A549 (cell line): ENCODE results near the gene MKNK2.
"Not testable (repeated sequence)": the region's sequence is repeated elsewhere in the genome, so short reads cannot be mapped to it uniquely, and the experiment has no call there.

Experiments used
- BHLHE40 ChIP-seq: IDR thresholded peaks from 2 replicates; pipeline ENCODE4 v1.6.1; 2012; ENCODE audit warnings: low read depth, low read length, inconsistent platforms
- CHD4 ChIP-seq: fragments of 200-600 bp; sonication (generic); IDR thresholded peaks from 2 replicates; pipeline ENCODE4 v1.6.1; 2016; ENCODE audit warnings: antibody characterized with exemption, mild to moderate bottlenecking, borderline replicate concordance
- EP300 ChIP-seq, 2 experiments: fragments of >200 bp; sonication (Bioruptor Twin); formaldehyde crosslinking; IDR thresholded peaks; 2 replicates in 1 of 2; 3 replicates in 1 of 2; pipeline ENCODE4 v1.6.1; 2016 to 2017
- FOSB ChIP-seq: fragments of 250-450 bp; sonication (Bioruptor Pico); IDR thresholded peaks from 2 replicates; pipeline ENCODE4 v1.5.0; 2020; ENCODE audit warnings: mild to moderate bottlenecking, moderate library complexity
- GATA3 ChIP-seq: IDR thresholded peaks from 2 replicates; pipeline ENCODE4 v1.6.1; 2012; ENCODE audit warnings: borderline replicate concordance
- KDM1A ChIP-seq: fragments of 200-600 bp; sonication (generic); IDR thresholded peaks from 2 replicates; pipeline ENCODE4 v1.6.1; 2016; ENCODE audit warnings: low read depth, mild to moderate bottlenecking
- MAZ ChIP-seq: fragments of 150-350 bp; IDR thresholded peaks from 2 replicates; pipeline ENCODE4 v1.6.1; 2014; ENCODE audit warnings: antibody characterized with exemption, low read depth, low read length, borderline replicate concordance
- POLR2A ChIP-seq: IDR thresholded peaks from 2 replicates; pipeline ENCODE4 v1.6.1; 2012; ENCODE audit warnings: mild to moderate bottlenecking, low read length
- RCOR1 ChIP-seq: fragments of 150-350 bp; IDR thresholded peaks from 2 replicates; pipeline ENCODE4 v1.6.1; 2014; ENCODE audit warnings: antibody characterized with exemption, low read length, low read depth
- SMC3 ChIP-seq: fragments of >200 bp; sonication (Bioruptor Twin); formaldehyde crosslinking; IDR thresholded peaks from 3 replicates; pipeline ENCODE4 v1.6.1; 2018; ENCODE audit warnings: inconsistent platforms
- TF ChIP-seq, protein P1 (sequence below): fragments of >200 bp; sonication (Bioruptor Twin); formaldehyde crosslinking; IDR thresholded peaks from 3 replicates; pipeline ENCODE4 v1.5.1; 2016
- TF ChIP-seq, protein P2 (sequence below): IDR thresholded peaks from 2 replicates; pipeline ENCODE4 v1.6.1; 2012
- TF ChIP-seq, protein P3 (sequence below): IDR thresholded peaks from 2 replicates; pipeline ENCODE4 v1.6.1; 2012

DNA sequence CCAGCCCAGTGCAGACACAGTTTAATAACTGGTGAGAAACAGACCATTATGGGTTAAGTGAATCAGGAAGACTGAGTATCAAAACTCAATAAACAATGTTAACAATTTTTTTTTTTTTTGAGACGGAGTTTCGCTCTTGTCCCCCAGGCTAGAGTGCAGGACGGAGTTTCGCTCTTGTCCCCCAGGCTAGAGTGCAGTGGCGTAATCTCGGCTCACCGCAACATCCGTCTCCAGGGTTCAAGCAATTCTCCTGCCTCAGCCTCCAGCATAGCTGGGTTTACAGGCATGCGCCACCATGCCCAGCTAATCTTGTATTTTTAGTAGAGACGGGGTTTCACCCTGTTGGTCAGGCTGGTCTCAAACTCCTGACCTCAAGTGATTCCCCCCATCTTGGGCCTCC is 62.6 kb downstream of the MKNK2 start:
- TF ChIP-seq, protein P1, sequence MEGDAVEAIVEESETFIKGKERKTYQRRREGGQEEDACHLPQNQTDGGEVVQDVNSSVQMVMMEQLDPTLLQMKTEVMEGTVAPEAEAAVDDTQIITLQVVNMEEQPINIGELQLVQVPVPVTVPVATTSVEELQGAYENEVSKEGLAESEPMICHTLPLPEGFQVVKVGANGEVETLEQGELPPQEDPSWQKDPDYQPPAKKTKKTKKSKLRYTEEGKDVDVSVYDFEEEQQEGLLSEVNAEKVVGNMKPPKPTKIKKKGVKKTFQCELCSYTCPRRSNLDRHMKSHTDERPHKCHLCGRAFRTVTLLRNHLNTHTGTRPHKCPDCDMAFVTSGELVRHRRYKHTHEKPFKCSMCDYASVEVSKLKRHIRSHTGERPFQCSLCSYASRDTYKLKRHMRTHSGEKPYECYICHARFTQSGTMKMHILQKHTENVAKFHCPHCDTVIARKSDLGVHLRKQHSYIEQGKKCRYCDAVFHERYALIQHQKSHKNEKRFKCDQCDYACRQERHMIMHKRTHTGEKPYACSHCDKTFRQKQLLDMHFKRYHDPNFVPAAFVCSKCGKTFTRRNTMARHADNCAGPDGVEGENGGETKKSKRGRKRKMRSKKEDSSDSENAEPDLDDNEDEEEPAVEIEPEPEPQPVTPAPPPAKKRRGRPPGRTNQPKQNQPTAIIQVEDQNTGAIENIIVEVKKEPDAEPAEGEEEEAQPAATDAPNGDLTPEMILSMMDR: not testable (repeated sequence)
- not testable (repeated sequence) for TF ChIP-seq GATA3; RCOR1; POLR2A; MAZ; EP300 (IDR thresholded peaks at IDR 0.05); FOSB (CRISPR knock-in tag); KDM1A; CHD4; BHLHE40; SMC3
- TF ChIP-seq, protein P2, sequence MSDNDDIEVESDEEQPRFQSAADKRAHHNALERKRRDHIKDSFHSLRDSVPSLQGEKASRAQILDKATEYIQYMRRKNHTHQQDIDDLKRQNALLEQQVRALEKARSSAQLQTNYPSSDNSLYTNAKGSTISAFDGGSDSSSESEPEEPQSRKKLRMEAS: not testable (repeated sequence)
- TF ChIP-seq, protein P3, sequence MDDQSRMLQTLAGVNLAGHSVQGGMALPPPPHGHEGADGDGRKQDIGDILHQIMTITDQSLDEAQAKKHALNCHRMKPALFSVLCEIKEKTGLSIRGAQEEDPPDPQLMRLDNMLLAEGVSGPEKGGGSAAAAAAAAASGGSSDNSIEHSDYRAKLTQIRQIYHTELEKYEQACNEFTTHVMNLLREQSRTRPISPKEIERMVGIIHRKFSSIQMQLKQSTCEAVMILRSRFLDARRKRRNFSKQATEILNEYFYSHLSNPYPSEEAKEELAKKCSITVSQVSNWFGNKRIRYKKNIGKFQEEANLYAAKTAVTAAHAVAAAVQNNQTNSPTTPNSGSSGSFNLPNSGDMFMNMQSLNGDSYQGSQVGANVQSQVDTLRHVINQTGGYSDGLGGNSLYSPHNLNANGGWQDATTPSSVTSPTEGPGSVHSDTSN: not testable (repeated sequence)
